AG09319 (cell line): ENCODE measurements around the gene ATG9A.
A peak's percentile ranks its signal among the peaks of the same experiment; 100 is the strongest.

Experiments used
- DNase-seq: peaks from one replicate; pipeline ENCODE4 v3.0.0-alpha.2; 2010; ENCODE audit warnings: low read depth; ENCODE audit errors: extremely low read depth
- TF ChIP-seq, protein P1 (sequence below): IDR thresholded peaks from 2 replicates; pipeline ENCODE4 v1.5.1; 2011; ENCODE audit warnings: low read depth, mild to moderate bottlenecking, inconsistent platforms, low read length, moderate library complexity

Gene ATG9A, protein sequence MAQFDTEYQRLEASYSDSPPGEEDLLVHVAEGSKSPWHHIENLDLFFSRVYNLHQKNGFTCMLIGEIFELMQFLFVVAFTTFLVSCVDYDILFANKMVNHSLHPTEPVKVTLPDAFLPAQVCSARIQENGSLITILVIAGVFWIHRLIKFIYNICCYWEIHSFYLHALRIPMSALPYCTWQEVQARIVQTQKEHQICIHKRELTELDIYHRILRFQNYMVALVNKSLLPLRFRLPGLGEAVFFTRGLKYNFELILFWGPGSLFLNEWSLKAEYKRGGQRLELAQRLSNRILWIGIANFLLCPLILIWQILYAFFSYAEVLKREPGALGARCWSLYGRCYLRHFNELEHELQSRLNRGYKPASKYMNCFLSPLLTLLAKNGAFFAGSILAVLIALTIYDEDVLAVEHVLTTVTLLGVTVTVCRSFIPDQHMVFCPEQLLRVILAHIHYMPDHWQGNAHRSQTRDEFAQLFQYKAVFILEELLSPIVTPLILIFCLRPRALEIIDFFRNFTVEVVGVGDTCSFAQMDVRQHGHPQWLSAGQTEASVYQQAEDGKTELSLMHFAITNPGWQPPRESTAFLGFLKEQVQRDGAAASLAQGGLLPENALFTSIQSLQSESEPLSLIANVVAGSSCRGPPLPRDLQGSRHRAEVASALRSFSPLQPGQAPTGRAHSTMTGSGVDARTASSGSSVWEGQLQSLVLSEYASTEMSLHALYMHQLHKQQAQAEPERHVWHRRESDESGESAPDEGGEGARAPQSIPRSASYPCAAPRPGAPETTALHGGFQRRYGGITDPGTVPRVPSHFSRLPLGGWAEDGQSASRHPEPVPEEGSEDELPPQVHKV

DNA sequence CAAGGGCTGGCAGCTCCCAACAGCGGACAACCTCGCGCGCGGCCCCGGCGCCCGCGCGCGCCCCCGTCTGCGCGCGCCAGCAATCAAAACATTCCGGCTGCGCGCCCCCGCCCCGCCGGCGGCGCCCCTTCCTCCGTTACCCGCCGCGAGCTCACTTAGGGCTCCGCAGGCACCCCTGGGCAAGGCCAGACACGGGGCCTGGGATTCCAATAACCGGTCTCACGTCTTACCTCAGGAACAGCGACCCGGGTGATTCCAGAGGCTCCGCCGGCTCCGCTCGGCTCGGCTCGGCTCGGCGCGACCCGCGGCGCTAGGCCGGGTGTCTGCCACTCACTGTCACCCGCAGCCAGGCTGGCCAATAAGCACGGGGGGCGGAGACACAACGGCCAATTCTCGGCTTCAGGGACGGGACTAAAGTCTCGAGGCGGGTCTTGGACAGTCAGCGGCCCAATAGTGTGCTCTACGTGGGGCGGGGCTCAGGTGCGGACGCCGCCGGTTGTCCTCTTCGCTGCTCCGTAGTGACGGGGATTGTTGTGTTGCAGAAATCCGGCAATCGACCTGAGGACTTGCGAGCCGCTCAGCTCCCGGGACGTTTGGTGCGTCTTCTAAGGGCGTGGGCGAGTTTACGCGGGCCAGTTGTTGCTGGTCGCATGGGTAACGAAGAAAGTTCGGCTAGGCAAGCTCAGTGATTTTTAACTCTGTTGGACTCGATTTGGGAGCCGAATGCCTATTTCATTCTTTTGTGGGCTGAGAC, at the start of gene ATG9A, which contains the start of gene ANKZF1:
ATG9A (minus strand) TSS at position 332 of the 754 bp plus-strand sequence. CDS start 1,612 bp downstream, outside the sequence.
ANKZF1 (plus strand) TSS at position 502 of the 754 bp plus-strand sequence. CDS start 452 bp downstream, outside the sequence.
- peak; percentile 94 for DNase-seq
- TF ChIP-seq, protein P1, sequence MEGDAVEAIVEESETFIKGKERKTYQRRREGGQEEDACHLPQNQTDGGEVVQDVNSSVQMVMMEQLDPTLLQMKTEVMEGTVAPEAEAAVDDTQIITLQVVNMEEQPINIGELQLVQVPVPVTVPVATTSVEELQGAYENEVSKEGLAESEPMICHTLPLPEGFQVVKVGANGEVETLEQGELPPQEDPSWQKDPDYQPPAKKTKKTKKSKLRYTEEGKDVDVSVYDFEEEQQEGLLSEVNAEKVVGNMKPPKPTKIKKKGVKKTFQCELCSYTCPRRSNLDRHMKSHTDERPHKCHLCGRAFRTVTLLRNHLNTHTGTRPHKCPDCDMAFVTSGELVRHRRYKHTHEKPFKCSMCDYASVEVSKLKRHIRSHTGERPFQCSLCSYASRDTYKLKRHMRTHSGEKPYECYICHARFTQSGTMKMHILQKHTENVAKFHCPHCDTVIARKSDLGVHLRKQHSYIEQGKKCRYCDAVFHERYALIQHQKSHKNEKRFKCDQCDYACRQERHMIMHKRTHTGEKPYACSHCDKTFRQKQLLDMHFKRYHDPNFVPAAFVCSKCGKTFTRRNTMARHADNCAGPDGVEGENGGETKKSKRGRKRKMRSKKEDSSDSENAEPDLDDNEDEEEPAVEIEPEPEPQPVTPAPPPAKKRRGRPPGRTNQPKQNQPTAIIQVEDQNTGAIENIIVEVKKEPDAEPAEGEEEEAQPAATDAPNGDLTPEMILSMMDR, result no peak

- DNase-seq, result no peak
- TF ChIP-seq, protein P1, result no peak
These were observed 49.3 kb upstream of the ATG9A start for GRCh38 chr2:219278655-219279150.

GRCh38 chr2:219277703-219278654, 48.5 kb upstream of the ATG9A start:
- TF ChIP-seq, protein P1, result peak; percentile 98

DNA sequence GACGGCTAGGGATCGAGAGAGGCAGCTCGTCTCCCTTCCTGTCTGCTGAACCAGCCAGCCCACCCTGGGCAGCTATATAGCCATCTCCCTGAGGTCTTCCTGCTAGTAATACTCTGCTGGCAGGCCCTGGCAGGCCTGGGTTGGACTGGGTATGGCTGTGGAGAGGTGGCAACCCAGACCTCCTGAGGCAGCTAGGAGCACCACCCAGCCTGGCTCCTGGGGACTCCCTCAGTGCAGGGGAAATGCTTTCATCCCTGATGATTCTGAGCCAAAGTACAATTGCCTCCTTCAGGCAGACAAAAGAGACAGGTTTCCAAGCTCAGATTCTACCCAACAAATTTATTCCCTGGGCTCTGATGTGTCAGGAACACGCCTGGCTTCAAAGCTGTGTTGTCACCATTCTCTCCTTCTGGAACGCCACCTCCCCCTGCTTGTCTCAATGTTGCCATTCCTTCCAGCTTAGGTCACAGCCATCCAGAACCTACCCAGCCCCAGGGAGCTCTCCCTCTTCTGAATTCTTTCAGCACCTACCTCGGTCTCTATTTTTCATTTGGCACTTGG, 45.0 kb upstream of the ATG9A start:
- TF ChIP-seq, protein P1, result no peak

More at GRCh38 chr2:219277703-219278654, 48.5 kb upstream of the ATG9A start:
- DNase-seq, result peak; percentile 44

GRCh38 chr2:219273937-219274336, 44.5 kb upstream of the ATG9A start:
- TF ChIP-seq, protein P1, result no peak
- no peak for DNase-seq

More for the DNA sequence above, 45.0 kb upstream of the ATG9A start:
- DNase-seq, result peak; percentile 30

GRCh38 chr2:219272995-219273394, 43.6 kb upstream of the ATG9A start:
- no peak for DNase-seq

More at GRCh38 chr2:219272995-219273394, 43.6 kb upstream of the ATG9A start:
- TF ChIP-seq, protein P1, result no peak
